ENCODE results near the gene GRIK5. TPM values are rescaled to one million over a fixed set of nuclear protein-coding genes. Genes with fewer than 3 reads are reported as not detected.

GRIK5 gene, protein sequence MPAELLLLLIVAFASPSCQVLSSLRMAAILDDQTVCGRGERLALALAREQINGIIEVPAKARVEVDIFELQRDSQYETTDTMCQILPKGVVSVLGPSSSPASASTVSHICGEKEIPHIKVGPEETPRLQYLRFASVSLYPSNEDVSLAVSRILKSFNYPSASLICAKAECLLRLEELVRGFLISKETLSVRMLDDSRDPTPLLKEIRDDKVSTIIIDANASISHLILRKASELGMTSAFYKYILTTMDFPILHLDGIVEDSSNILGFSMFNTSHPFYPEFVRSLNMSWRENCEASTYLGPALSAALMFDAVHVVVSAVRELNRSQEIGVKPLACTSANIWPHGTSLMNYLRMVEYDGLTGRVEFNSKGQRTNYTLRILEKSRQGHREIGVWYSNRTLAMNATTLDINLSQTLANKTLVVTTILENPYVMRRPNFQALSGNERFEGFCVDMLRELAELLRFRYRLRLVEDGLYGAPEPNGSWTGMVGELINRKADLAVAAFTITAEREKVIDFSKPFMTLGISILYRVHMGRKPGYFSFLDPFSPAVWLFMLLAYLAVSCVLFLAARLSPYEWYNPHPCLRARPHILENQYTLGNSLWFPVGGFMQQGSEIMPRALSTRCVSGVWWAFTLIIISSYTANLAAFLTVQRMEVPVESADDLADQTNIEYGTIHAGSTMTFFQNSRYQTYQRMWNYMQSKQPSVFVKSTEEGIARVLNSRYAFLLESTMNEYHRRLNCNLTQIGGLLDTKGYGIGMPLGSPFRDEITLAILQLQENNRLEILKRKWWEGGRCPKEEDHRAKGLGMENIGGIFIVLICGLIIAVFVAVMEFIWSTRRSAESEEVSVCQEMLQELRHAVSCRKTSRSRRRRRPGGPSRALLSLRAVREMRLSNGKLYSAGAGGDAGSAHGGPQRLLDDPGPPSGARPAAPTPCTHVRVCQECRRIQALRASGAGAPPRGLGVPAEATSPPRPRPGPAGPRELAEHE
- total RNA-seq = 0.09 and 0.18 TPM in 2 replicates

DNA sequence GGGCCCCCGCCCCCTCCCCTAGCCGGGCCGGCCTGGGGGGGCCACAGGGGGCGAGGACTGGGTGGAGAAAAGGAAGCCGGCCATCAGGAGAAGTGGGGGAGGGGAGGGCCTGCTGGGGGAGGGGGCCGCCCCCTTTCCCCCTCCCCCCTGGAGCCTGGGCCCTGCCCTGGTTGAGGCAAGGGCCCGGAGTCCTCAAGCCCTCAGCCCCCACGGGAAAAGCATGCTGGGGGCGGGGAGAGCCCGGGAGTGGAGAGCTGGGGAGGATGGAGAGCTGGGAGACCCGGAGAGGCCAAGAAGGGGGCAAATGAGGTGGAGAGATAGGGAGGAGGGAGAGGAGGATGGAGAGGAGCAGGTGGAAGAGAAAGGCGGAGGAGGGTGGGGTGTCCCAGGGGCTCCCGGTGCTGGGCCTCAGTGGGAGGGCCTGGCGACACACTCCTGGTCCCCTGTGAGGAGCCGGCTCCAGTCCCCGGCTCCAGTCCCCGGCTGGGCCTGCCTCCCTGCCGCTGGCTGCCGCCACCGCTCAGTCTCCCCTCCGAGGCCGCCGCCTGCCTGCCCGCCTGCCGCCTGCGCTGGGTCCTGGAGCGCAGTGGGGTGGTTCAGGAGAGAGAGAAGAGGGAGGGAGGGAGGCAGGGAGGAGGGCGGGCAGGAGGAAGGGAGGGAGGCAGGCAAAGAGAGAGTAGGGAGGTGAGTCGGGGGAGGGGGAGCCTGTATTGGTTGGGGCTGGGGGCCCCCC lies at the start of gene GRIK5:
GRIK5 (minus strand) TSS at position 588 of the 733 bp plus-strand sequence. CDS start 4,436 bp downstream, outside the sequence.

DNA sequence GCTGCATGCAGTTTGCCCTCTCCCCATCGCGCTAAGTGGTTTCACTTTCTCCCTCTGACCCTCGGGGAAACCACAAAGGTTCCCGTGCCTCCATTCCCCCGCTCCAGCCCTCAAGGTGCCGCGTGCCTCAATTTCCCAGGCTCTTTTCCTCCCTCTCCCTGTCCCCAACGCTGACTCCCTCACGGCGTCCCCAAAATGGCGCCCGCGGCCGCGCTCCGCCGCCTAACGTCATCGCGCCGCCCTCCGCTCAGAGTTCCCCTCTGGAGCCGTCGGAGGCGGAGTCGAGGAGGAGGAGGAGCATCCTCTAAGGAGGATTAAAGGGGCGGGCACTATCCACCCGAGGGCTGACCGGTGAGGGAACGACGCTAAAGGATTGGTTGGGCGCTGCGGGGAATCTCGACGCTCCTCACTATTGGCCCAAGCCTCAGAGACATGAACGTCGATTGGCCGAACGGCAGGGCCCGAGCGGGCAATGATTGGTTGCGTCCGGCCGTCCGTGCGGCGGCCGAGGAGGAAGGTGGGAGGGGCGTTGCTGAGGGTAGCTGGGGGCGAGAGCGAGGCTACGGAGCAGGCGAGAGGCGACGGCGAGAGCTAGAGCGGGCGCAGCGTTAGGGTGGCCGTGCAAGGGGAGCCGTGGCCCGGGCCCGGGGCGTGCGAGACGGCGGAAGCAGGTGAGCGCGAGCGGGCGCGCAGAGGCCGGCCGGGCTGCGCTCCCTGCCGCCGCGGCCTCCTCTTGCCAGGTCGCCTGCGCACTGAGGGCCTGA lies 5.8 kb upstream of the GRIK5 start, which contains the start of gene ZNF574:
ZNF574 (plus strand) TSS at position 551 of the 764 bp plus-strand sequence. CDS start 2,441 bp downstream, outside the sequence.

DNA sequence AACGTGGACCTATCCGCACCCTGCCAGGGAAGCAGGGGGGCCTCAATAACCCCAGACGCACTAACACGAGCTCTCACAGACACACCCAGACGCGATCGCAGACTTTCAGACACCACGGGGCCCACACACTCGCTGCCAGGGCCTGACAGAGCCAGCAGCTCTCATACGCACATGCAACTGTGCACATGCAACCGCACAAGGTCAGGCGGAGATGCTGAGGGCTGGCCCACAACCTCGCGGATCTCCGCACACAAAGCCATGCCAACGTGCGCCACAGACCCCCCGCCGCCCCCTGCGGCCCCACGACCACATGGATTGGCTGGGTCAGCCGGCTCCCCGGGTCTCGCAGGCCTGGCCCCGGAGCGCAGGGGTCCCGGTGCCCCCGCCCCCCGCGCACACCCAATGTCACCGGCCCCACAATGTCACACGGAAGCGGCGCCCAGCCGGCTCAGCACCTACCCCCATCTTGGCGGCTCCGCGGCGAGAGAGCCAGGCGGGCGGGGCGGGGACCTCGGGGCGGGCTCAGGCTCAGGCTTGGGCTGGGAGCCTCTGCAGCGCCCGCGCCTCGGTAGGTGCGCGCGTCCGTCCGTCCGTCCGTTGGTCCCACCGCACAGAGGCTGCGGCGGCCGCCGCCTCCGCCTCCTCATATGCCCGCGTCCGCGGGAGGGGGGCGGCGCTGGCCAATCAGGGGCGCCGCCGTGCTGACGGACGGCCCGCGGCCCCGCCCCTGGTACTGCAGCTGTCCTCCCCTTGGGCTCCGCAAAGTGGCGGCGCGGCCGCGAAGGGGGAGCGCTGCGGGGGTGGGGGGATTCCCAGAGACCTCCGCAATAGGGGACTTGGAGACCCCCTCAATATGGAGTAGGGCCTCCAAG lies 76.2 kb downstream of the GRIK5 start, which contains the start of gene ATP1A3:
ATP1A3 (minus strand) TSS at position 619 of the 872 bp plus-strand sequence; CDS start at position 465, 154 bp downstream.

DNA sequence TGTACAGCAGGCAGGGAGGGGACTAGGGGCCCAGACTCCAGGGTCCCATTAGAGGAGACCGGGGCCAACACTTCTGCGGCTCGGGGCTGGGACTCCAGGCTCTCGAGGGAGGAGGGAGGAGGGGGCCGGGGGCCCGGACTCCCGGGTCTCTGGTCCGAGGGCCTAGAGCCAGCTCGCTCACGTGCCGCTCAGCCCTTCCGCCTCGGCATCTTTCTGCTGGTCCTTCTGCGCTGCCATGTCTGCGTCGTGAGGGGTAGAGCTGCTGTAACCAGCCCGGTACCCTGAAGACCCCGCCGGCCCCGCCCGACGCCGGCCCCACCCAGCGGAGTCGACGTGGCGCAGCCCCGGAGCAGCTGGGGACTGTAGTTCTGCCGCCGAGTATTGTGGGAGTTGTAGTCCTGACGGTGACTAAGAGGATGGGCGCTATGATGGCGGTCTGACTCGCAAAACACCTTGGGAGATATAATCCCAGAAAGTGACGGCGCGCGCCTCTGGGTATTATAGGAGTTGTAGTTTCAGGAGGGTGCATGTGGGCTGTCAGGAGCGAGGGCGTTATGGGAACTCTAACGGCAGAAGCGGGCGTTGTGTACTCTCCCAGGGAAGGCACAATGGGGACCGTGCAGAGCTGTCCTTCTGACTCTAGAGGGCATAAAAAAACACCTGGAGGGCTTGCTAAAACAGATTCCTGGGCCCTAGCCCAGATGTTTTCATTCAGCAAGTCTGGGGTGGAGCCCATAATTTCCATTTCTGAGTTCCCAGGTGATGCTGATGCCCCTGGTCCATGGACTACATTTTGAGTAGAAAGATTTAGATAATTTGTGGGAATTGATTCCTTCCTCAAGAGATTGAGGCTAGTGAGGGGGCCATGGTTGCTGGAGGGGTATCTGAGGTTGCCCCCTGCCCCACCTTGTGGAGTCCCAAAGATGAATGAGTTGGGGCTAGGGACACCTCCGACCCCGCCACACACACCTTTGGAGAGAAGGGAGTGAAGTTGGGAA lies 110.7 kb downstream of the GRIK5 start, which contains the start of gene RABAC1:
RABAC1 (minus strand) TSS at position 266 of the 998 bp plus-strand sequence; CDS start at position 237, 29 bp downstream.

Other genes with a start within 250 kb of the GRIK5 start
- gene LYPD4, start 225.5 kb downstream of the GRIK5 start, total RNA-seq = not detected in 2 replicates
- not detected in 2 replicates for gene DMRTC2, start 225.2 kb downstream of the GRIK5 start, total RNA-seq
- 2,258 and 2,371 TPM in 2 replicates for gene RPS19, start 210.0 kb downstream of the GRIK5 start, total RNA-seq
- 0.09 TPM in 2 replicates for gene CD79A, start 192.9 kb downstream of the GRIK5 start, total RNA-seq
- 41.0 and 45.1 TPM in 2 replicates for gene ARHGEF1, start 187.0 kb downstream of the GRIK5 start, total RNA-seq
- gene ERFL, start 141.8 kb downstream of the GRIK5 start, total RNA-seq = under 0.01 TPM in 1 of 2 replicates, not detected in the other
- gene RABAC1, start 110.9 kb downstream of the GRIK5 start, total RNA-seq = 189 and 201 TPM in 2 replicates
- gene ATP1A3, start 76.0 kb downstream of the GRIK5 start, total RNA-seq = under 0.01 TPM in 1 of 2 replicates, not detected in the other
- 9.9 and 10.3 TPM in 2 replicates for gene ZNF574, start 6.0 kb upstream of the GRIK5 start, total RNA-seq
- gene POU2F2, start 62.2 kb upstream of the GRIK5 start, total RNA-seq = 0.19 and 0.27 TPM in 2 replicates
- gene DEDD2, start 147.5 kb upstream of the GRIK5 start, total RNA-seq = 13.0 and 14.9 TPM in 2 replicates
- 8.5 and 11.7 TPM in 2 replicates for gene ZNF526, start 150.1 kb upstream of the GRIK5 start, total RNA-seq
- 11.3 and 13.2 TPM in 2 replicates for gene GSK3A, start 172.4 kb upstream of the GRIK5 start, total RNA-seq
- 22.4 and 25.8 TPM in 2 replicates for gene ERF, start 184.9 kb upstream of the GRIK5 start, total RNA-seq
- gene CIC, start 199.0 kb upstream of the GRIK5 start, total RNA-seq = 11.9 and 19.3 TPM in 2 replicates
- 0.09 and 0.27 TPM in 2 replicates for gene PRR19, start 231.9 kb upstream of the GRIK5 start, total RNA-seq
- 19.7 and 52.5 TPM in 2 replicates for gene PAFAH1B3, start 232.4 kb upstream of the GRIK5 start, total RNA-seq
- gene TMEM145, start 243.1 kb upstream of the GRIK5 start, total RNA-seq = 0.19 TPM in 1 of 2 replicates, not detected in the other

Data from endothelial cell of coronary artery (primary cell).